Transverse colon (tissue), 4 donors: ENCODE measurements around the gene SLC7A14. TPM values are rescaled to one million over a fixed set of nuclear protein-coding genes. Genes with fewer than 3 reads are reported as not detected.

Experiments used
- DNase-seq: peaks from one replicate; pipeline ENCODE4 v3.0.0-alpha.2; 2019
- H3K27ac ChIP-seq, 4 donors: fragments of 200-600 bp; sonication (generic); 2 replicates each; pipeline ENCODE4 v1.5.1; 2016 to 2018; ENCODE audit warnings: inconsistent platforms in 4 of 4
- H3K27me3 ChIP-seq: fragments of 200-600 bp; sonication (generic); 2 replicates; pipeline ENCODE4 v1.5.1; 2017; ENCODE audit warnings: inconsistent platforms
- H3K36me3 ChIP-seq, 4 donors: fragments of 200-600 bp; sonication (generic); 2 replicates each; pipeline ENCODE4 v1.5.1; 2017 to 2019; ENCODE audit warnings: inconsistent platforms in 4 of 4
- H3K4me1 ChIP-seq, 4 donors: fragments of 200-600 bp; sonication (generic); 2 replicates each; pipeline ENCODE4 v1.5.1; 2017 to 2020; ENCODE audit warnings: inconsistent platforms in 4 of 4
- H3K4me3 ChIP-seq, 4 donors: fragments of 200-600 bp; sonication (generic); 1 replicate in 1 of 4; 2 replicates in 3 of 4; pipeline versions ENCODE4 v1.5.1 to v1.6.1; 2017 to 2019; ENCODE audit warnings: inconsistent platforms in 4 of 4
- H3K9me3 ChIP-seq, 2 donors: fragments of 200-600 bp; sonication (generic); 2 replicates each; pipeline ENCODE4 v1.5.1; 2017 to 2019; ENCODE audit warnings: inconsistent platforms in 2 of 2
- EP300 ChIP-seq: sonication (generic); formaldehyde crosslinking; IDR thresholded peaks from one replicate; pipeline ENCODE4 v1.6.1; 2017; ENCODE audit warnings: antibody characterized with exemption, low read depth
- POLR2A ChIP-seq: fragments of 450-650 bp; IDR thresholded peaks from one replicate; pipeline ENCODE4 v1.6.1; 2016; ENCODE audit warnings: antibody characterized with exemption, mild to moderate bottlenecking, moderate library complexity
- POLR2AphosphoS5 ChIP-seq, 3 donors: sonication (generic); formaldehyde crosslinking; IDR thresholded peaks; one replicate each; pipeline ENCODE4 v1.6.1; 2016; ENCODE audit warnings: antibody characterized with exemption in 3 of 3
- WGBS, 2 donors: methylation state at CpG; one replicate each; pipeline ENCODE4 v1.1.5; 2018; ENCODE audit warnings: low coverage in 1 of 2; 5-methylcytosine and 5-hydroxymethylcytosine counted together
- in situ Hi-C, 4 donors: fragments of 200-750 bp; cut with MboI; loops; one replicate each; pipeline versions ENCODE4 v1.15.0 to v1.15.1; 2017; ENCODE audit warnings: low sequenced_read_pairs in 3 of 4, low pct_ligation_motif_present in 1 of 4, low pct_unique_long_range_greater_than_20kb in 1 of 4
- intact Hi-C: fragments of 100-400 bp; cut with DNase I; formaldehyde crosslinking; loops from one replicate; pipeline ENCODE4 v1.15.1; 2023; ENCODE audit warnings: low total_unique reads
- total RNA-seq, 4 donors: library from RNA; depleted of rRNA; stranded (reverse); fragments of >200 nt; gene quantifications; one replicate each; pipeline ENCODE4 v1.1.0, GENCODE V29; 2016
- TF ChIP-seq, protein P1 (sequence below), 5 experiments: fragments of 200-600 bp in 3 of 5; fragments of 450-650 bp in 2 of 5; sonication (generic) in 3 of 5; IDR thresholded peaks; 1 replicate in 2 of 5; 2 replicates in 3 of 5; pipeline ENCODE4 v1.5.1; 2016 to 2017; ENCODE audit warnings: antibody characterized with exemption in 5 of 5, inconsistent platforms in 3 of 5, mild to moderate bottlenecking in 2 of 5, moderate library complexity in 1 of 5

Gene SLC7A14
- total RNA-seq, 4 donors from 2014 or later: 0.48 to 0.80 (median 0.72) TPM

DNA sequence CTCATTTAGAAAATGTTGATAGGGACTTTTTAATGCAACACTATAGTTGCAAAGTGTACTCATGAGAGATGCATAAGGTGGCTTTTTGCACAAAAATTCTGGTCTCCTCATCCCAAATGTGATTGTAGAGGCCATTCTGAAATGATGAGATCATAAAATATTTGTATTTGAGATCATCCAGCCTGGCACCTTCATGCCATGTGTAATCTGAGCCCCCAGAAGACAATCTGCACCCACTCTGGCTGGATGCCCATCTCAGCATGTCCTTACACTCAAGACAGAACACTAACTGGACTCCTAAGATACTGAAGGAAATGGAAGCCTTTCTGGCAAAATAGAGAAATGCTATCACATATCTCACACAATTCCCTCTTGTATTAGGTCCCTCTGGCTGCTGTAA lies 49.2 kb downstream of the SLC7A14 start:
- H3K4me3 ChIP-seq: no peak overlapping the region
- no peak overlapping the region for H3K27ac ChIP-seq
- no peak for DNase-seq
- no peaks in the 10 kb centered on the region for H3K4me1 ChIP-seq
- H3K9me3 ChIP-seq: no peaks in the 10 kb centered on the region
- in situ Hi-C loops (no loop called here), intact Hi-C loops (loop anchor here (5.0 kb wide), 1 partner anchor 146 kb away; no protein-coding TSS in a partner anchor)
- TF ChIP-seq POLR2A: no peak
- peaks cover 13% of the 10 kb centered on the region for H3K27me3 ChIP-seq
- H3K36me3 ChIP-seq: no peaks in the 10 kb centered on the region

DNA sequence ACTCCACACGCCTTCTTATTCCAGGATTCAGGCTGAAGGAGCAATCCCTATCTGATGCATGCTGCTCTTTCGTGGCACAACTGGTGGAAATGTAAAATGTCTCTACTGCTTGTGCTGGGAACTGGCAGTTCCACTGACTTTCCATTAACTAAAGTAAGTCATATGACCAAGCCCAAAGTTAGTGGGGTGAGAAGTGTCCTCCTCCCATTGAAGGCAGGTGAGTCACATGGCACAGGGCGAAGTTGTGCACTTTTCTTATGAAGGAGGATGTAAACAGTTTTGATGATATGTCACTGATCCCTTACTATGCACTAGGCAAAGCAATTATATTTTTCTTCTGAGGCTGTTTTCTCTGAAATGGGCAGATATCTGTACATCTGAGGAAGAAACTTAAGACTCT lies 51.6 kb downstream of the SLC7A14 start:
- Histone ChIP-seq H3K36me3 (no peaks in the 10 kb centered on the region), H3K9me3 (no peaks in the 10 kb centered on the region), H3K4me3 (no peak overlapping the region), H3K27ac (no peak overlapping the region), H3K27me3 (peaks cover 13% of the 10 kb centered on the region), H3K4me1 (no peaks in the 10 kb centered on the region)
- no peak for DNase-seq
- WGBS, 2 donors: 76 to 77% methylated on average over 2 to 3 of the region's 3 CpGs
- in situ Hi-C loops (no loop called here), intact Hi-C loops (no loop called here)
- TF ChIP-seq POLR2AphosphoS5 (IDR thresholded peaks at IDR 0.05) (no peak), EP300 (no peak), POLR2A (no peak)
- TF ChIP-seq, protein P1, sequence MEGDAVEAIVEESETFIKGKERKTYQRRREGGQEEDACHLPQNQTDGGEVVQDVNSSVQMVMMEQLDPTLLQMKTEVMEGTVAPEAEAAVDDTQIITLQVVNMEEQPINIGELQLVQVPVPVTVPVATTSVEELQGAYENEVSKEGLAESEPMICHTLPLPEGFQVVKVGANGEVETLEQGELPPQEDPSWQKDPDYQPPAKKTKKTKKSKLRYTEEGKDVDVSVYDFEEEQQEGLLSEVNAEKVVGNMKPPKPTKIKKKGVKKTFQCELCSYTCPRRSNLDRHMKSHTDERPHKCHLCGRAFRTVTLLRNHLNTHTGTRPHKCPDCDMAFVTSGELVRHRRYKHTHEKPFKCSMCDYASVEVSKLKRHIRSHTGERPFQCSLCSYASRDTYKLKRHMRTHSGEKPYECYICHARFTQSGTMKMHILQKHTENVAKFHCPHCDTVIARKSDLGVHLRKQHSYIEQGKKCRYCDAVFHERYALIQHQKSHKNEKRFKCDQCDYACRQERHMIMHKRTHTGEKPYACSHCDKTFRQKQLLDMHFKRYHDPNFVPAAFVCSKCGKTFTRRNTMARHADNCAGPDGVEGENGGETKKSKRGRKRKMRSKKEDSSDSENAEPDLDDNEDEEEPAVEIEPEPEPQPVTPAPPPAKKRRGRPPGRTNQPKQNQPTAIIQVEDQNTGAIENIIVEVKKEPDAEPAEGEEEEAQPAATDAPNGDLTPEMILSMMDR (IDR thresholded peaks at IDR 0.05): no peak

DNA sequence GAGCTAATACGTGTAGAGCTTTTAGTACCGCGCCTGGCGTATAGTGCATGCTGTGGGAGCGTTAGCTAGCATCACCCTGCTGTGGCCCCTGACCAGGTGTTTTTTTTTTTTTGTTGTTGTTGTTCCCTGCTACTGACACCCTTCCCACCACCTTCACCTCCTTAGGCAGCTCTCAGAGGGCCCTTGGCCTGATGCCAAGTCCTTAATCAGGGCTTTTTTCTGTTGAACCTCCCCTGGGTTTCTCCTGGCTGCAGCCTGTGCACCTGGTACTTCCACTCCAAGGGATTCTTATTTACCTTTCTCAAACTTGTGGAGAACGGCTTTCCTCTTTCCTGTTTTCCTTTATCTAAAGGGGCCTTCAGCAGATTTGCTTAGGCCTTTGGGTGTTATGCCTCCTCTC lies 53.3 kb downstream of the SLC7A14 start:
- no peak for DNase-seq
- no peak overlapping the region for H3K27ac ChIP-seq
- H3K36me3 ChIP-seq: no peaks in the 10 kb centered on the region
- in situ Hi-C loops (no loop called here), intact Hi-C loops (no loop called here)
- TF ChIP-seq, protein P1 (IDR thresholded peaks at IDR 0.05): no peak
- TF ChIP-seq POLR2AphosphoS5 (IDR thresholded peaks at IDR 0.05) (no peak), POLR2A (no peak), EP300 (no peak)
- H3K9me3 ChIP-seq: no peaks in the 10 kb centered on the region
- H3K27me3 ChIP-seq: peaks cover 9% of the 10 kb centered on the region
- H3K4me3 ChIP-seq: no peak overlapping the region
- 87 to 100% methylated on average over 1 to 6 of the region's 6 CpGs for WGBS, 2 donors
- H3K4me1 ChIP-seq: no peaks in the 10 kb centered on the region

DNA sequence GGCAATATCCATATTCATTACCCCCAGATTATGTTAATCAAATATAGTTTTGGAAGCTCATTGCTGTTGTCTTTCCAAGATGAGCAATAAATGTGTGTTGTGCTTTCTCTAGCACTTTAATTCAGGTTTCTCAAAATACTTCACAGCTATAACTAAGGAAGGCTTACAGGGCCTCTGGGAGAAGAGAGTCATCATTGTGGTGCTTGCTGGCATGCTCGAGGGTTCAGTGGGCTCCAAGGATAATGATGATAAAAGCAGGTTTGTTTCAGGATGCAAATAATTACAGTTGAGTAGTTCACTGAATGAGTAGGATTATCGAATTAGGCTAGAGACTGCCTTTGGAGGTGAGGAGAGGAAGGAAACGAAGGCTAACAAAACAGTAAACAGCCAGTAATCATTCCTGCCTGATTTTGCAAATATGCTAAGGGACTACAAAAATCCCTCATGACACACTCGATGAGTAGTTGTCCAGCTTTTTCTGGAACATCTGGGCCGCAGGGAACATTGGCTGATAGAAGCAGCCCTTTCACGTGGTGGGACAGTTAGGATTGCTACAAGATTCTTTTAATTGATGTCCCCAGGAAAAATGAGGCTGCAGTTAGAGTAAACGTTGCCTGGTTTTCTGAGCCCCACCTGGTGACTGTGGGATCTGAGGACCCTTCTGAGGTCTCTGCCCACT lies 54.1 kb downstream of the SLC7A14 start:
- TF ChIP-seq EP300 (no peak), POLR2AphosphoS5 (IDR thresholded peaks at IDR 0.05) (no peak), POLR2A (no peak)
- TF ChIP-seq, protein P1 (IDR thresholded peaks at IDR 0.05): no peak
- Histone ChIP-seq H3K27ac (no peak overlapping the region), H3K27me3 (peaks cover 9% of the 10 kb centered on the region), H3K4me3 (no peak overlapping the region), H3K9me3 (no peaks in the 10 kb centered on the region), H3K36me3 (no peaks in the 10 kb centered on the region), H3K4me1 (no peaks in the 10 kb centered on the region)
- DNase-seq: no peak
- in situ Hi-C loops: no loop called here
- intact Hi-C loops: no loop called here
- 59 to 71% methylated on average over 1 to 7 of the region's 7 CpGs for WGBS, 2 donors

DNA sequence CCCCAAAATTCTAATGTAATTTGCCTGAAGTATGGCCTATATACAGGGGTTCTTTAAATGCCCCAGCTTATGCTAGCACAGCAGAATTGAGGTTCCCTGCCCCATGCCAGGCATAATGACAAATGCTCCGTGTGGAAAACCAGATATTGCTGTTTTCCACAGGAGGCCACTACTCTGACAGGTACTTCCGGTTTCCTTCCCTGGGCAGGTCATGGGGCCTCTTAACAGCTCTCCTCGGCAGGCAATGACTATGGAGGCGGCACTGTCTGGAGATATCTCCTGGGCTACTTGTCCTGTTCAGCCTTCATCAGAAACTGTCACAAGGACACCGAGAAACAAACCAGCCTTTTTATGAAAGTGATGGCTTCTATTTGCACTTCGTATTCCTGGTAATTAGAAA lies 54.8 kb downstream of the SLC7A14 start:
- Histone ChIP-seq H3K36me3 (no peaks in the 10 kb centered on the region), H3K27ac (no peak overlapping the region), H3K9me3 (no peaks in the 10 kb centered on the region), H3K27me3 (peaks cover 9% of the 10 kb centered on the region), H3K4me3 (no peak overlapping the region), H3K4me1 (no peaks in the 10 kb centered on the region)
- in situ Hi-C loops: no loop called here
- DNase-seq: no peak
- TF ChIP-seq EP300 (no peak), POLR2A (no peak), POLR2AphosphoS5 (IDR thresholded peaks at IDR 0.05) (no peak)
- TF ChIP-seq, protein P1 (IDR thresholded peaks at IDR 0.05): no peak
- intact Hi-C loops: no loop called here
- 75 to 94% methylated on average over 2 to 6 of the region's 6 CpGs for WGBS, 2 donors
